Measurements from ENCODE around the gene PRKG2.

Gene PRKG2

DNA sequence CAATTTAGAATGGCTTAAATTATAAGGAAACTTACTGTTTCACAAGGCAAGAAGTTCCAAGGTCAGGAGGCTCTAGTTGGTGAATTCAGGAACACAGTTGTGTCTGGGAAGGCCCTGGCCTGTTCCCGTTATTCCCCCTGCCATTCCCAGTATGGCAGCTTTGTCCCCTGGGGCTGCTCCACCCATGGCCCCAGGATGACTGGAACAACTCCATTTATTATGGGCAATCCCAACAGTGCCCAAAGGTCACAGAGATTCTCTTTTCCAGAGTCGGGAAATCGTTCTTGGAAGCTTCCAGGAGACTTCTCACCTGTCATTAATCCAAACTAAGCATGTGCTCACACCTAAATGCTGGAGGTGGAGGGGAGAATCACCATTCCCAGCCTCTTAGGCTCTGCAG is 2.8 kb upstream of the PRKG2 start:
- no peak for DNase-seq

DNA sequence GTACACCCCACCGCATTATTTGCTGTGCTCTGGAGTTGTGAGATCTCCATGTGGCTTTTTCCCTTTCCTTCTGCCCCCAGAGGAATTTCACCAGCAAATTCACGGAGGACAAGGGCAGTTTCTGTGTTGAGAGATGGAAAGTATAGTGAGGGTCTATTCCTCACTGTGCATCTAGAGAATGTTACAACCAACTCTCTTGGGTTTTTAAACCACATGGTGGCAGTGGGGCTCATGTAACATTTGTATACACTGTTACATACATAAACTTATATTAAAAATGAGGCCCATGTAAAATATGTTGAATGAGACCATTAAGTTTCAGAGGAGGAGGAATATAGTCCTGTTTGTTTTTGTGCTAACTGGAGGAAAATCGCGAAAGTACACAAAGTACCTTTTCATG is 909 bp upstream of the PRKG2 start:
- DNase-seq, result no peak

DNA sequence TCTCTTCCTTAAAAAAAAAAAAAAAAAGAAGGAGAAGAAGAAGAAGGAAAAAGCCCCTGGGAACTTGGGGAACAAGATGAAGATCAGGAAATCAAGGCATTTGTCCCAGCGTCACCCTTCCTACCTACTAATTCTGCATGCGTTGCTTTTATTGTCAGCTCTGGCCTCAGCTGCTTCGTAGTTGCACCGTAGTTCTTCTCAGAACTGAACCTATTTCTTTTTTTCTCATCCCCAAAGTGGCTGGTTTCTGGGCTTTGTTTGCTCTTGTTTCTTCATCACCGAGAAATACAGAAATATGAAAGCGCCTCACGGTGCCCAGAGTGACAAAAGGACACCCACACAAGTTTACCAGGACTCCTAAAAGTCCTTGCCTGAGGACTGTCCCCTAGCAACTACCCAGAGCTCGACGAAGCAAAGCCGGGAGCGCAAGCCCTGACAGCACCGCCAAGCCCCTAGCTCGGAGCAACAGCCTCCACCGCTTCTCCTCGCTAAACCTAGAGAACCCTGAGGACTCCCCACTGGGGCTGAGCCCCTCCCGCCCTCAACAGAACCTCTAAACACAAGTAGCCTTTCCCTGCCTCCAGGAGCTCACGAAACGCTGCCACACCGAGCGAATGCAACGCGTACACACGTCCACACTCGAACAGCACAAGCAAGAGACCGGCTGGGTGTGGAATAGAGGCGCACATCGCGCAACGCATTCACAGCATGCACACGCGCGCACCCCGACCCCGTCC is 710 bp downstream of the PRKG2 start:
- no peak for DNase-seq

DNA sequence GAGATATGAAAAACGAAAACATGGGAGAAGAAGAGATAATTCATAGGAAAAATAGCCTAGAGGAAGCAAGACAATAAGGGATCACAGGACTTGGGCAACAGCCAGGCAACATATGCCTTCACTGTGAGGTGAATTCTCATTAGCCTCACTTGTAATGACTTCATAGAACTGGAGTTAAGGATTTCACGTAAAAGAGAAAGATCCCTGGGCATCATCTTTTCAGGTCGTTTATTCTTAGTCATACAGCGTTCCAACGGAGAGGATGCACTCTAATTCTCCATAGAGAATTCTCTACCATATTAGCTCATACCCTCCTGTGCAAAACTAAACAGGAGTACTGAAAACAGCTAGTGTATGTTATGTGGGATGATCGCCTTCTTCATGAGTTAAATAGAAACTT is 1.4 kb downstream of the PRKG2 start:
- DNase-seq, result no peak

DNA sequence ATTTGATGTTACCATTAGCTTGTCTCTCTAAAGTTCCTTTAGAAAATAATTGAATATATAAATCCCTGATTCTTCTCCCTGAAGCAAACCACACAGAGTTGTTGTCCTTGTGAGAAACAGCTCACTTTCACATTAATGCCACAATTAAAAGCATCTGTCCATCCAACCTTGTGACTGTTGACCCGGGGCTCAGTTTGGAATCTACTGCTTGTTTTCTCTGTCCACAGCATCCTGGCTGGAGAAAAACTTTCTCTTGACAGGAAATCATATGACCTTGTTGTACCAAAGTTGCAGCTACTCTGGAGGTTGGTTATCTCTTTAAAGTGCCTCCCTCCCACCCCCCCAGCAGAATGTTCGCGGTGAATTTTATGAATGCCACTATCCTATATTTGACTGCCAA is 3.1 kb downstream of the PRKG2 start:
- DNase-seq, result no peak

DNA sequence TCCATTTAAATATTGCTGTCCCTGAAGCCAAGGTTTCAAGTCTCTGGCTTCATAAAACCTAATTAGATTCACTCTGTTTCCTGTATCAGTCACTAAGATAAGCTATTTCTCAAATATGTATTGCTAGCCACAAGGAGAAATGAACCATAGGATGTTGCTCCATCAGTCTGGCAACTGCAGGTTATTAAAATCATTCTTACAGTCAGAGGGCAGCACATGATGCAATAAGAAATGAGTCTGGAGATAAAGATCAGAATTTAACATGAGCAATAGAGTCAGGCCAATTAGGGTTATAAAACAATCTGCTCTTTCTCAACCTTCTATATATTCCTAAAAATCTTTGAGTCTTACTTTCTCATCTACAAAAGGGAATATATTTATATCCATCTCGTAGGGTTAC is 7.2 kb downstream of the PRKG2 start:
- DNase-seq, result no peak

DNA sequence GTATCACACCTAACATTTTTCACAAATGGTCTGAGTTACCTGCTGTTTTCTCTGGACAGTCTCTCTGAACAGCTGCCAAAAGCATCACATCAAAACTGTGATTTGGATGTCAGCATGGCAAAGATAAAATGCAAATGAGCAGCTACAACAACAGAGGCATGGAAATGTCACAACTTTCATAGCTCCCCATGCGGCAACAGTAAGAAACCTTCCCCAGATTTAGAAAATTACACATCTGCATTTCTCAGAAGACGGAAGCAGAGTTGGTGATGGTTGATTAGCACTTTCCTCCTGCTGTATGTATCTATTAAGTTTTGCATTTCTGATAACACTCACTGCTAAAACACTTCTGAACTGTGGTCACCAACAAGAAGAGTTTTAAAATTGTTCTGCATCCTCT is 9.7 kb downstream of the PRKG2 start:
- DNase-seq, result no peak

DNA sequence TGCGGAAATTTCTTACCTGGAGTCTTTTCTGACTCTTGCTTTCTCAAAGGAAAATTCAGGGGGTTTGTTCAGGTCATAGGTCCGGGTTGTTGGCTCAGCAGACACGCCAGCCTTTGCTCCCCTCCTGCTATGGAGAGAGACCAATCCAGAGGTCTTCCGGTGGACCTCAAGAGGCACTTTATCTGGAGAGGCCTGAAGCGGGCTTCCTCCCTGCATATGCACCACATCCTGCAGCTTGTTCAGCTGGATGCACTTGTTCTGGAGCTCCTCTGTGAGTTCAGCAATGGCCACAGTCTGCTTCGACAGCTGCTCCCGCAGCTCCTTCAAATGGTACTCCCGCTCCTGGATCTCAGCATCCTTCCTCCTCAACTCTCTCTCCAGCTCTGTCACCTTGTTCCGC is 10.5 kb downstream of the PRKG2 start:
- no peak for DNase-seq

DNA sequence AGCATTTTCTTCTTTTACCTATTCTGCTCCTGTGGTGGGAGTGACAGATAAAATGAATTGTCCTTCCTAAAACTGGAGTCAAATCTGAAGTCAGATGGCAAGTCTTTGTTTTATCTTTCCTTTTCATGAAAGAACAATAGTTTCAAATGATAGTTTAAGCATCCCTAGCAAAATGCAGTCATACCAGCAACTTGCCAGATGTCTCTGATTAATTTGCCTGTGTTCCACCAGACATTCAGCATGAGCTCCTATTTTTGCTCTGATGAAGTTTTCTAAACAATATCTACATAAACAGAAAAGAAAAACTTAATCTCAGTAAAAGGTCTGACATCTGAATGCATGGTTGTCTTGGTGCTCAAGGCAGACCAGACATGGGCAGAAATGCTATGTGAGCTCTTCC is 15.2 kb downstream of the PRKG2 start:
- no peak for DNase-seq

DNA sequence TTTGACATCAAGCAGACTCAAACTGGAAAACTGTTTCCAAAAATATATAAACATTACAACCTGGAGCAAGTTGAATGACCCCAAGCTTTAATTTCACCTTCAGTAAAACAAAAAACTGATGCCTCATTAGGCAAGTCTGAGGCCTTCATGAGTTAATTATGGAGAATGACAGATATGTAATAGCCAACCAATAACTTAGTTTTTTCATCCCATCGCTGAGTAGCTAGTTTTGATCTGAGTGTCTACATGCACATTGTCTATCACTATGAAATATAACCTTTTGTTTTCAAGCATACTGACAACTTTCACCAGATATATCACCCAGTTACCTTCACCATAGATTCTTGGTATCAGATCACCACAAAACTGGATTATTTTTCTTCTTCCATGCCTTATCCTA is 16.4 kb downstream of the PRKG2 start:
- no peak for DNase-seq

DNA sequence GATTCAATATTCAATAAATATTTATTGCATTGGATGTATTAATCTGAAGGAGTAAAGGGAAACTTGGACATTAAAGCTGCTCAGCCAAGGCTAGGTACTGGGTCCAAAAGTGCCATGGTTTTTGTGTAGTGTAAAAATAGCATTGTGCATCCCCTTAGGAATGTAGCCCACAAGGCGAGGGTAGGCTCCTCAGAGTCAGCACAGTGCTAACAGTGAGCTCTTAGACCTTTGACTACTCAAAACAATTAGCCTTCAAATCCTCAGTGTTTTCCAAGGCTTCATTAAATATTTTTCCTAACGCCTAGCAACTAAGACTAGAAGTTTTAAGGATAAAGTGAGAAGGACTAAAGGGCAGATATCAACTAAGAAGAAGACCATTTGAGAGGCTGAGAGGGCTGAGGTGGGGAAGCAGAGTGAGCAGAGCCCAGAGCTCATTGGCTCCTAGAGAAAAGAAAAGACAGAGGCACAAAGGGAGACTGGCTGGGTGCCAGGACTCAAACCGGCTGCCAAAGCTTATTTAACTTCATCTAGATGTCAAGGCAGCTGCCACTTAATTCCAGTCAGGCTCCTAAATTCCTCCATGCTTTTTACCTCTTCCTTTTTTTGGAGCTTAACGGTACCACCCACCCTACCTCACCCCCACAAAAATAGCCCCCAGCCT is 17.0 kb downstream of the PRKG2 start:
- DNase-seq, result no peak

DNA sequence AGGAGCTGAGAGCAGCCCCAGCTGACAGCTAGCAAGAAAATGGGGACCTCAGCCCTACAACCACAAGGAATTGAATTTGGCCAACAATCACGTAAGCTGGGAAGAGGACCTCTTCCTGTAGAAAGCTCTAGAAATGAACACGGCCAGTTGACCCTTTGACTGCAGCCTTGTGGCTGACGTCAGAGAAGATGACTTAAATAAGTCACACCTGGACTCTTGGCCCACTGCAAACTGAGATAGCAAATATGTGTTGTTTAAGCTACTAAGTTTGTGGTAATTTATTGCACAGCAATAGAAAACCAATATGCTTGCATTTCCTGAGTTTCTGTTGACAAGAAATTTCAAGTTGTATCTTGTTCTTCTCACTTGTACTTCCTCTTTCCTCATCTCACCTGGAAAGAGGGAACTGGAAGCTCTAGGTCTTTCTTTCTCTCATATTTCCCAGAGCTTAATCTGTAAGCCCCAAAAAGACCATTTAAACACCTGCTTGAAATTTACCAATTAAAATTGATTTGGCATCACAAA is 18.8 kb downstream of the PRKG2 start:
- DNase-seq, result no peak

DNA sequence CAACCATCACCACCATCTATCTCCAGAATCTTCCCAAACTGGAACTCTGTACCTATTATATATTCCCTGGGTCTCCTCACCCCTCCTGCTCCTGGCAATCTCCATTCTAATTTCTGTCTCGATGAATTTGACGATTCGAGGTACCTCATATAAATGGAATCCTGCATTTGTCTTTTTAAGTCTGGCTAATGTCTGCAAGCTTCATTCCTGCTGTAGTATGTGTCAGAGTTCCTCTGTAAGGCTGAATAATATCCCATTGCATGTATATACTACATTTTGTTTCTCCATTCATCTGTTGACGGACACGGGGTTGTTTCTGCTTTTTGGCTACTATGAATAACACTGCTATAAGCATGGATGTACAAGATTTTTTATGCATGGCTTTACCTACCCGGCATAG is 19.5 kb downstream of the PRKG2 start:
- no peak for DNase-seq

DNA sequence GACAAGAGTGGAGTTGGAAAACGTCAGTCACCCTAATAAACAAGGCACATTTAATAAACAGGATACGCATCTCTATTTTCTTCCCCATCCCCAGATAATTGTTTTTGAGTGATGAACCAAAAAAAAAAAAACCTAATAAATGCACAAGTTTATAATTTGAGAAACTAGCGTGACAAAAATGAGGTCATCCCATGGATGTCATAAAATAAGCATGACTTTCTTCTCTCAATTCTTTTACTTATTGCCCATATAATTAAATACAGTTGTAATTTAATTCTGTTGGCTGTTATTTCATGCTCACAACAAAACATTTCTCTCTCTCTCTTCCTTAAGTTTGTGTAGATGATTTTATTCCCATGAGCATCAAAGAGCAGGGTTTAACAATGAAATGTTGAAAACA is 20.7 kb downstream of the PRKG2 start:
- DNase-seq, result no peak

DNA sequence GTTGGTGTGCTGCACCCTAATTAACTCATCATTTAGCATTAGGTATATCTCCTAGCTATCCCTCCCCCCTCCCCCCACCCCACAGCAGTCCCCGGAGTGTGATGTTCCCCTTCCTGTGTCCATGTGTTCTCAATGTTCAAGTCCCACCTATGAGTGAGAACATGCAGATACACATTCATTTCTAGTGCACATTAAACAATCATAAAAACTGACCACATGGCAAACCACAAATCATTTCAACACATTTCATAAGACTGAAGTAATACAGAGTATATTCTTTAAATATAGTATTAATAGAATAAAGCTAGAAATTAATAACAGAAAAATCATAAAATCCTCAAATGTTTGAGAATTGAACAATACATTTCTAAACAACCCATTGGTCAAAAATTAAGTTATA is 34.1 kb downstream of the PRKG2 start:
- no peak for DNase-seq

DNA sequence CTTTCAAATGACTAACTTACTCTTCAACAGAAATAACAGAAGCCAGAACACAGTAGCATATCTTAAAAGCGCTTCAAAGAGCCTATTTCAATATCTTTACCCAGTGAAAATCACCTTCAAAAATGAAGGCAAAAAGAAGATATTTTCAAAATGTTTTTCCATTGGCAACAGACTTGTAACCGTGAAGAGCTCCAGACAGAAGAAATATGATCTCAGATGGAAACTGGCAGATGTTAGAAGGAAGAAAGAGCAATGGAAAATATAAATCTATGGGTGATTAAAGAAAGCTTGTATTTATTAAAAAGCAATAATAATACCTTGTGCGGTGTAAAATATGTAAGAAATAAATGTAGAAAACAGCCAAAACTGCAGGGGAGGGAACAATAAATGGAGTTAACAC is 35.7 kb downstream of the PRKG2 start:
- DNase-seq, result no peak

DNA sequence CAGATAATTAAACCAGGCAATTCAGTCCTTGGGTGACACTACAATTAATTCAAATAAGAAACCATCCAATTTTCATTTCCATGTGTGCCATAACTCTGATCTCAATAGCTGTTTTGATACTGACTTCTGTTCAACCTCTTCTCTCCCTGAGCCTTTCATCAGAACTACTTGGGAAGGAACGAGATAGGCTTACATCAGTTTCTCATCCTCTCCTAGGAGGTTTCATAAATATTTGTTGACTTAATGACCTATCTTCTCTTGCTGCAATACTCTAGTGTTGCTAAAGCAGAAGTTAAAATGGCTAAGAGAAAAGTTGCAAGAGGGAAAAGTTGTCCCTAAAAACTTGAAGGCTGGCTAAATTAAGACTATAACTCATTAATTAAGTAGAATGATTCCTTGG is 41.8 kb downstream of the PRKG2 start:
- no peak for DNase-seq

DNA sequence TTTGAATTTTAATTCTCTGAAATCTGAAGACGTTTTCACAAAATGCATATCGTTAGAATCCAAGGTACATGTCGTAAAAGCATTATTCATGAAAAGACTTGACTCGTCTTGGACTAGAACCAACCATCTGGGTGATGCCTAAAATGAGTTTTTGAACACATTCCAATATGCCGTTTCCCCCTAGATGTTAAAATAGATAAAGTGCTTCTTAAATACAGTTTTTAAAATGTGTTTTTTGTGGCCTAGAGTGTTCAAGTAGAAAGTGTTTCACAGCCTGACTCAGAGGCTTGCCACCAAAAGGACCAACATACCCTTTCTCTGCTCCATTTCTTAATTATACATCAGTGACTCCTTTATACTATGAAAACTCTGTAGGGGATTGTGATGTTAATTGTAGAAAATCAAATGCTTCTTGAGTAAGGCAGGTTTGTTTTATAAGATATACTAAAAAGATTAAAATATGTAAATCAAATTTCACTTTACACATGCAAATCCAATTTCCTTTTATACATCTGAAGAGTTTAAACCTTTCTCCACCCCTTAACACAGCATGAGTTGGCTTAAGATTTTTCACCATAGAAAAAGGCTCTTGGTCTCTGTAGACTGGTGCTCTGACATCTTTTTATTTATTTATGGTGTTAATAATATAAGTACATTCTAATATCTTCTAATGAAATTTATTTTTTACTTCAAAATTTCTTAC is 48.4 kb downstream of the PRKG2 start:
- DNase-seq, result no peak

DNA sequence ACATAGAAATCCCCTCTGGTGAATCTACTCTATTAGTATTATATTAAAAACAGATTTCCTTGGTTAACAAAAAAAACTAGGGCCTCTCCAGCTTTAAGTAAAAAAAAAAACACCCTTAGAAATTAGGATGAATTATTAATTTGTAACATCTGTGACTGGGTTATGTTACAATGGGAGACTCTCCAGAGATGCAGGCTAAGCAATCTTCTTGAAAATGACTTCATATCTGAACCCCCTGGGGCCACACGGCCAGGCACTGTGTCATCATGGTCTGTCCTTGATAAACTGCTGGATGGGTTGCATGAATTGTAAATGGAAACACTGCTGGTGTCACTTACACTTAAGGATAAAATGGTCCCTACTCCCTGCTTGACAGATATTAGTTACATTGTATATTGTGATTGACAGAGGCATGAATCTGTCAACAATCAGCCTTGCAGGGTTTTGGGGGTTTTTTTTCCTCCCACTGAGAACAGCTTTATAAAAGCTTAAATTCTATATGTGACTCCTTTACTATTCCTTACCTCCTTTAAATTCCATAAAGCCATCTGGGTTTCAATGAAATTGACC is 49.1 kb downstream of the PRKG2 start:
- DNase-seq, result no peak

DNA sequence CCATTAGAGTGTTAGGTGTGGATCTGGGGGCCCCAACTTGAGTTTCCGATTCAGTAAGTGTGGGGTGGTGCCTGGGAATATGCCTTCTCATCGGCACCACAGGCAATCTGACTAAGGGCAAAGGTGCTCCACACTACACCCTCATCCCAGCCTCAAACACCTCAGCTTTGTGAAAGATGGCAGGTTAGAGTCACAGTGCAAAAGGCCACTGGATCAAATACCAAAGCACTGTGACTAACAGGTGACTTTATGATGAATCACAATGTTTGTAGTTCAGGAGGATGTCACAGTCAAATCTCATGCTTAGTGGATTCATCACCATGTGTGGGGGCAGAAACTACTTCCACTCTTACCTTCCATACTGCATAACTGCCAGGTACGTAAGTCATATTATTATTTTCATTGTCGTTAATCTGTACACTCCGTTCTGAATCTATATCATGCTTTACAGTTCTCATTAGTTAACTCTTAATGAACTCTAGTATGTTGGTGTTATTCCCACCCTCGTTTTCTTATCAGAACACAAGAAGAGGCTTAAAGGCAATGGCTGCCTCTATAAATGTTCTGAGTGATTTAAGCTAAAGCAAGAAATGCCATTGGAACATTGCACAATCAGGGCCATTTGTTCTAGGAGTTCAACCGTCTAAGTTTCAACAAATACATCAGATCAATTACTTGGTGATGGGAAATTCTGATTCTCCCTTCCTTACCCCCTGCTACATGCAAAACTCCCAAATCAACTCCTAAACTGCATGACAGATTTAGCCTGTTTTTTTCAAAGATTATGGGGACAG is 50.2 kb downstream of the PRKG2 start:
- DNase-seq, result no peak

DNA sequence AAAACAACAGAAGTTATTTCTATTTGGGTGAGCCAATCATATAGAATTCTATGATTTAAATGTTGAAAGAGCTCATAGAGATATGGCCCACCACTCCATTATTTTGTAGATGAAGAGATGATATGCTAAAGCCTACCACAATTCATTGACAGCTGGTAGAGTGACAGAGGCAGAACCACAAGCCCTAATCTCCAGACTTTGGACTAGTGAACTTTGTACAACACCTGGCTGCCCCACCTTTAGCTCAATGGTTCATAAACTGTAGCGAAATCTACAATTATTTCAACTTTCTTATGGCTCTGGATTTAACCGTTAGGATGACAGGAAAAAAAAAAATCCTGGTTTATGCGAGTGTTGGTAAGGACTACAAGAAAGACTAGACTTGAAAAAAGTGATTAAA is 50.9 kb downstream of the PRKG2 start:
- no peak for DNase-seq

DNA sequence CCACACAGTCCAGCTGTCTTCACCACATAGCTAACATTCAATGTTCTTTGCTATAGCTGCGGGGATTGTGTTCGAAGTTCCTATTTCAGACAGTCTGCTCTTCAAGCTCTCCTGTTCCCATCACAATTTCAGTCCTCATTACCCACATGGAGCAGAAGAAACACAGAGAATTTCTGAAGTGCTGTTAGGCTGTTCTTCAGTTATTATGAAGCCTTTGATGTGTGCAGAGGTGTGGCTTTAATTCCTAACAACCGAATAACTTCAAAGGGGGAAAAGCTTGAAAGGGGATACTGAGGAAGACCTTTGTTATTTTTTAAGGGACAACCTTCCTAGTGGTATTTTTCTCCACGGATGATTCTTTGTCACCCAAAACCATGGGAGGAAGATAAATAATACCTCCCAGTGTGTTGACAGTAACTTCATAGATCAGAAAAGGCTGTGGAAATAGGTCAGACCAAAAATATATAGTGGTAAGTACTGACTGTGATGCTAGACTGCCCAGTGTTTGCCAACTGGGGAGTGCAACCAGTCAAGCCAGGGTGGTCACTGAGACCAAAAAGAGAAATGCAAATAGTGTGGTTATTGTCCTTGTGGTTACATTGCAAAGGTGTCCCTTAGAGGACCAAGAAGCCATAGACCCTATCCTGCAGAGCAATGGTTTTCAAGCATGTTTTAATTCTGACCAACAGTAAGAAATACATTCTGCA is 52.1 kb downstream of the PRKG2 start:
- no peak for DNase-seq

Data from CD4-positive, alpha-beta T cell treated with Interleukin-10 for 1 hour (primary cell).